HG03045 (cell line): ENCODE measurements around the gene PLA2G4D.

Source experiments
- ATAC-seq: cut with Tn5 transposase; IDR thresholded peaks from one replicate; pipeline ENCODE4 v1.9.1; 2021; ENCODE audit warnings: mild to moderate bottlenecking, moderate library complexity; ENCODE audit not compliant: unreplicated experiment

Gene PLA2G4D

GRCh38 chr15:42094512-42094963 lies at the start of gene PLA2G4D:
Gene PLA2G4D (minus strand): TSS chr15:42094562. CDS start chr15:42094459, 103 bp downstream.
- no peak for ATAC-seq

- no peak for ATAC-seq
Observed at GRCh38 chr15:42143356-42143755, 49.0 kb upstream of the PLA2G4D start.

- no peak for ATAC-seq
Observed at GRCh38 chr15:42141795-42142667, 47.7 kb upstream of the PLA2G4D start.

- ATAC-seq, result no peak
Observed at GRCh38 chr15:42141246-42141645, 46.9 kb upstream of the PLA2G4D start.

GRCh38 chr15:42140383-42141070 lies 46.2 kb upstream of the PLA2G4D start:
- no peak for ATAC-seq

- ATAC-seq, result no peak
Observed at GRCh38 chr15:42139596-42139995, 45.2 kb upstream of the PLA2G4D start.

- no peak for ATAC-seq
Observed at GRCh38 chr15:42138968-42139386, 44.6 kb upstream of the PLA2G4D start.

GRCh38 chr15:42138411-42138810 lies 44.0 kb upstream of the PLA2G4D start:
- ATAC-seq, result no peak

- no peak for ATAC-seq
Observed at GRCh38 chr15:42137461-42138261, 43.3 kb upstream of the PLA2G4D start.

GRCh38 chr15:42136513-42136912 lies 42.2 kb upstream of the PLA2G4D start:
- ATAC-seq, result no peak

GRCh38 chr15:42135351-42135750 lies 41.0 kb upstream of the PLA2G4D start:
- no peak for ATAC-seq

GRCh38 chr15:42134617-42135245 lies 40.4 kb upstream of the PLA2G4D start:
- ATAC-seq, result no peak

GRCh38 chr15:42133886-42134502 lies 39.6 kb upstream of the PLA2G4D start:
- no peak for ATAC-seq

- ATAC-seq, result no peak
Observed at GRCh38 chr15:42133356-42133755, 39.0 kb upstream of the PLA2G4D start.

- ATAC-seq, result no peak
Observed at GRCh38 chr15:42131826-42132806, 37.8 kb upstream of the PLA2G4D start.

GRCh38 chr15:42131006-42131405 lies 36.6 kb upstream of the PLA2G4D start:
- ATAC-seq, result no peak

GRCh38 chr15:42130246-42130986 lies 36.1 kb upstream of the PLA2G4D start:
- no peak for ATAC-seq

- no peak for ATAC-seq
Observed at GRCh38 chr15:42129364-42129763, 35.0 kb upstream of the PLA2G4D start.
